CD4-positive, alpha-beta T cell treated with Interleukin-6 at 100 ng/mL for 8 hours (primary cell): ENCODE data around the gene KREMEN1.
"Not testable (repeated sequence)": the region's sequence is repeated elsewhere in the genome, so short reads cannot be mapped to it uniquely, and the experiment has no call there.

ENCODE experiments used
- DNase-seq: peaks from one replicate; pipeline ENCODE4 v3.0.0-alpha.2; 2020; ENCODE audit warnings: mixed read lengths, low spot score

Gene KREMEN1

DNA sequence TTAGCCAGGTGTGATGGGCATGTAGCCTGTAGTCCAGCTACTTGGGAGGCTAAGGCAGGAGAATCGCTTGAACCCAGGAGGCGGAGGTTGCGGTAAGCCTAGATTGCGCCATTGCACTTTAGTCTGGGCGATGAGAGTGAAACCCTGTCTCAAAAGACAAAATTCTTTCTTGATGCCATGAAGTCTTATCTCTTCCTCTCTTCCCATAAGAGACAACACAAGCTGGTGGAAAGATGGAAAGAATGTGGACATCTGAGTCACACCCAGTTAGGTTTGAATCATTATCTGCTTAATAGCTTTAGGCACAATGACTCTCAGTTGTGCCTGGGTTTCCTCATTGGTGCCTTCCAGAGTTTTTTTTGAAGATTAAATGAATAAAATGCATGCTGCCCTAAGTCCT lies 35.3 kb downstream of the KREMEN1 start:
- no peak for DNase-seq

GRCh38 chr22:29109822-29110221 lies 37.0 kb downstream of the KREMEN1 start:
- DNase-seq = no peak

- DNase-seq = no peak
Measured at GRCh38 chr22:29110946-29111345, 38.1 kb downstream of the KREMEN1 start.

DNA sequence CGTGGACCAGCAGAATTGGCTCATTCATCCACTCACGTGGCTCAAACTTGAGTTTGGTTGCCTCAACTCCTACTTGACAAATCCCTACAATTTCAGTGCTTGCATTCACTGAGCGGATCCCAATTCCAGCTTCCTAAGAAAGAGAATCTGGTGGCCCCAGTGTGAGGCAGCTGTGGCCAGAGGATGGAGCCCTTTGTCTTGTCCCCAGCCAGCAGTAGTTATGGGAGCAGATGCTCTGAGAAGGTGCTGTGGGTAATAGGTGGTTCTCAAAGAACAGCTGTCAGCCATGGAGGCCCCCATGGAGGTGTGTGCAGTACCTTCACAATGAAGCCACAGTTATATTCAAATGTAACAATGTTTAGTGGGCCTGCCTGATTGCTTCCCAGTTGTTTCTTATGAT lies 39.3 kb downstream of the KREMEN1 start:
- no peak for DNase-seq

DNA sequence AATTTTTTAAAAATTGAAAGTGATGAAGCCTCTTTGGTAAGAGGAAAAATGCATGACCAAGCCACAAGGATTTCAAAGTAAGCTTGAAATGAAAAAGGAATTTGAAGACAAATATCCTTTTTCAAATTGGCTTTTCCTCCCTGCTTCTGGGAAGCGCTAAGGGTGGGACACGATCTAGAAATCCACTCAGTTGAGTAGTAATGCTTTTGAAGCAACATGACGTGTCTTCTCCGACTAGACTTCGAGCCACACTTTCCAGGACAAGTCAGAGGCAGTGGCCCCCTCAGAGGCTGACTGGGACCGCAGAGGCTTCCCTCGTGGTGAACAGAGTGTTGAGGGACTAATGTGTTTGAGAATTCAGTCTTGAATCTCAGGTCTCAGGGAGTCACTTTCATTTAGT lies 39.8 kb downstream of the KREMEN1 start:
- DNase-seq = no peak

- DNase-seq = no peak
Measured at GRCh38 chr22:29113319-29113718, 40.5 kb downstream of the KREMEN1 start.

DNA sequence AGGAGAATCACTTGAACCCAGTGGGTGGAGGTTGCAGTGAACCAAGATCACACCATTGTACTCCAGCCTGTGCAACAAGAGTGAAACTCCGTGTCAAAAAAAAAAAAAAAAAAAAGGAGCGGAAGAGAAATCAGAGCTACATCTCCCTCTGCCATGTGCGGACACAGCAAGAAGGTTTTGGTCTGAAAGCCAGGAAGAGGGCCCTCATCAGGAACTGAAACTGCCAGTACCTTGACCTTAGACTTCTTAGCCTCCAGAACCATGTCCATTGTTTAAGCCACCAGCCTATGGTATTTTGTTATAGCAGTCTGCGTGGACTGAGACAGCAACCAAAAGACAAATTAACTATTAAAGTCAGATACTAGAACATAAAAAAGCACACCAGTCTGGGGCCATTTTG lies 41.6 kb downstream of the KREMEN1 start:
- no peak for DNase-seq

DNA sequence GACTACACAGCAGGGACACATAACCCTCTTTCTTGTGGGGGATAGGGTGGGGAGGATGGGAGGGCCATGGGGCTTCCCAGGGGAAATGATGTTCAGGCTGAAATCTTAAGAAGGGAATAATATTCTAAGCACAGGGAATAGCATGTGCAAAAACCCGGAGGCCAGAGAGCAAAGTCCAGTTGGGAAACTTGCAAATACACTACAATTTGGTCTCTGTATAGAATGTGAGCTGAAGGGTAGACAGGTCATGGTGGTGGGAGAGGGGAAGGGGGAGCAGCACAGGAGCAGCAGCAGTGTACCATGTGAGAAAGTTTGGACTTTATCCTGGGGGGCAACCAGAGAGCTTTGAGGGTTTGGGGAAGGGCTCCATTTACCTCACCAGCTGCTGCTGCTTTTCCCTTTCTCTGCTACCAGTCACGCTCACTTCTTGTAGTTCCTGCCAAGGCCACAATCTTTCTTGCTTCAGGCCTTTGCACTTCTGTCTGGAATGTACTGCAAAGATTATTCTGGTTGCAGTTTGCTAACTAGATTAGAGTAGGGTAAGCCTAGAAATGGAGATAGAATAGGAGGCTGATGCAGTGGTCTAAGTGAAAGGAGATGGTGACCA lies 43.0 kb downstream of the KREMEN1 start:
- DNase-seq = no peak

DNA sequence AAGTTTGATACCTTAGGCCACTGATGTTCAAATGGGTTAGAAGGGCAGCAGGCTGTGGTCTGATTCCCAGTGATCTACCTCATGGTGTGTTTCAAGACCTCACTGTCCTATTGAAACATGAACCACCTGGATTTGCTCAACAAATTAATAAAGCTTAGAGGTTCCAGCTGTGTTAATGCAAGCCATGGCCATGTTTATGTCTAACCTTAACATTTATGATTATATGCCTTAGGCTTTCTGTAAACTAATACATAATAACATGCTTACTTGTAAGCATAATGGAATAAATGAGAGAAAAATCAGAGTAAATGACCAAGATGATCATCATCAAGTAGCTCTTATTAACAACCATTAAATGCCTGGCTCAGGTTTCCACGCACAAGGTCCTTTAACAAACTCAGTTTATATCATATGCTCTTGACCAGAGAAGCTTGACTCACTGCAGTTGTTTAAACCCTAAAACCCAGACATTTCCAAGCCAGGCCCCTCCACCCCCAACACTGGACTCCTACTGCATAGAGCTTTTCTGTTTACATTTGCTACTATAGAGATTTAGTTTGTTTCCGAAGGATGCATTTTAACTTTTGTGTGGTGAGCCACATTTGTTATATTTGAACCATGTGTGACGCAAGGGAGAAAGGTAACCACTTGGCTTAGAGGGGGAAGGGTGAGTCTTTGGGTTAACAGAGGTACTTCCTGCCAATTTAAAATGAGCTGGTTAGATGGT lies 43.7 kb downstream of the KREMEN1 start:
- no peak for DNase-seq

DNA sequence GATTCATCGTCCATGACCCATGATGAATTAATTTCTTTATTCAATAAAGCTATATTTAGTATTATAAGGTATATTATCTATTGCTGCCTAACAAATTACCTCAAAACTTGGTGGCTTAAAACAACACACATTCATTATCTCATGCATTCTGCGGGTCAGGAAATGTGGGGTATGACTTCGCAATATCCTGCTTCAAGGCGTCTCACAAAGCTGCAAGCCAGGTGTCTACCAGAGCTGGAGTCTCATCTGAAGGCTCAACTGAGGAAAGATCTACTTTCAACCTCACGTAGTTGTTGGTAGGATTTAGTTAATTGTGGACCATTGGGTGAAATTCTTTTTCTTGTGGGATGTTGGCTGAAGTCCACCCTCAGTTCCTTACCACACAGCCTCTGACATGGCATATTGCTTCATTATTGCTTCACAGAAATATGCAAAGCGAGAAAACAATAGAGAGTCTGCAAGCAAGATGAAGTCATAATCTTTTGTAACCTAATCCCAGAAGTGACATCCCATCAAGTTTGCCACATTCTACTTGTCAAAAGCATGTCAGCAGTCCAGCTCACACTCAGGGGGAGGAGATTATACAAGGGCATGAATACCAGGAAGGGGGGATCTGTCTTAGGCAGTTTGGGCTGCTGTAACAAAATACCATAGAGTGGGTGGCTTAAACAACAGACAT lies 45.1 kb downstream of the KREMEN1 start:
- no peak for DNase-seq

GRCh38 chr22:29120098-29120912 lies 47.5 kb downstream of the KREMEN1 start:
- DNase-seq = not testable (repeated sequence)

DNA sequence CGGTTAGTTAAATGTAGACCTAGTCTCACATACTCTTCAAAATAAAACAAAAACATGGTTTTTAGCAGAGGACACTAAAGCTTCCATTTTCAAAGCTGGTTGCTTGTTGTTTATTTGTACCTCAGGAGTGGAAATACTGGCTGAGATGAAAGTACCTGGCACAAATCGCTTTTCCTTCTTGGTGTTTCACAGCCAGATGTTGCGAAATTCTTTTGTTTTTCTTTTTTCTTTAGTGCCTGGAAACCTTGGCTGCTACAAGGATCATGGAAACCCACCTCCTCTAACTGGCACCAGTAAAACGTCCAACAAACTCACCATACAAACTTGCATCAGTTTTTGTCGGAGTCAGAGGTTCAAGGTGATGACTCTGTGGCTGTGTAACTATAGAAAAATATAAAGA lies 48.3 kb downstream of the KREMEN1 start:
- no peak for DNase-seq

DNA sequence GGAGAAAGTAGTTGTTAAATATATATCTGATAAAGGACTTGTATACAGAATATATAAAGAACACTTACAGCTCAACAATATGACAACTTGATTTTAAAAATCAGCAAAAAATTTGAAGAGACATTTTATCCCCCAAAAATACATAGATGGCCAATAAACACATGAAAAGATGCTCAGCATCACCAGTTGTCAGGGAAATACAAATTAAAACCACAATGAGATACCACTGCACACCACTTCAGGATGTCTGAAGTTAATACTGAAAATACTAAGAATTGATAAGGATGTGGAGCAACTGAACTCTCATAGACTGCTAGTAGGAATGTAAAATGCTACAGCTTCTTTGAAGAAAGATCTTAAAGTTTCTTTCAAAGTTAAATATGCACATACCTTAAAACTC lies 49.2 kb downstream of the KREMEN1 start:
- no peak for DNase-seq

- DNase-seq = no peak
Measured at GRCh38 chr22:29124777-29125442, 52.1 kb downstream of the KREMEN1 start.

DNA sequence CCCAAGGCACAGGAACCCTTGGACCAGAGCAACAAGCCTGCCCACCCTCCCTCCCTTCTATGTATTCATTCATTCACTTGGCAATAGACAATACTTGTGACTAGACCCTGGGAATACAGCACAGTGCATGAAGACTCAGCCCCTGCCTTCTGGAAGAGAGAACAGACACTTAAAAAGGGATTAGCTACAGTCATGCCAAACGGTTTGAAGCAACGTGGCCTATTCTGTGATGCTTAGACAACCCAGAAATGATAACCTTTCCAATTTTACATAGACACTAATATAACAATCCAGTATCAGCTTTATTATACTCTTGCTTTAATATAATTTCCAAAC lies 52.6 kb downstream of the KREMEN1 start:
- no peak for DNase-seq

- no peak for DNase-seq
Measured at GRCh38 chr22:29125844-29126243, 53.0 kb downstream of the KREMEN1 start.

GRCh38 chr22:29126670-29127395 lies 54.0 kb downstream of the KREMEN1 start:
- DNase-seq = no peak

DNA sequence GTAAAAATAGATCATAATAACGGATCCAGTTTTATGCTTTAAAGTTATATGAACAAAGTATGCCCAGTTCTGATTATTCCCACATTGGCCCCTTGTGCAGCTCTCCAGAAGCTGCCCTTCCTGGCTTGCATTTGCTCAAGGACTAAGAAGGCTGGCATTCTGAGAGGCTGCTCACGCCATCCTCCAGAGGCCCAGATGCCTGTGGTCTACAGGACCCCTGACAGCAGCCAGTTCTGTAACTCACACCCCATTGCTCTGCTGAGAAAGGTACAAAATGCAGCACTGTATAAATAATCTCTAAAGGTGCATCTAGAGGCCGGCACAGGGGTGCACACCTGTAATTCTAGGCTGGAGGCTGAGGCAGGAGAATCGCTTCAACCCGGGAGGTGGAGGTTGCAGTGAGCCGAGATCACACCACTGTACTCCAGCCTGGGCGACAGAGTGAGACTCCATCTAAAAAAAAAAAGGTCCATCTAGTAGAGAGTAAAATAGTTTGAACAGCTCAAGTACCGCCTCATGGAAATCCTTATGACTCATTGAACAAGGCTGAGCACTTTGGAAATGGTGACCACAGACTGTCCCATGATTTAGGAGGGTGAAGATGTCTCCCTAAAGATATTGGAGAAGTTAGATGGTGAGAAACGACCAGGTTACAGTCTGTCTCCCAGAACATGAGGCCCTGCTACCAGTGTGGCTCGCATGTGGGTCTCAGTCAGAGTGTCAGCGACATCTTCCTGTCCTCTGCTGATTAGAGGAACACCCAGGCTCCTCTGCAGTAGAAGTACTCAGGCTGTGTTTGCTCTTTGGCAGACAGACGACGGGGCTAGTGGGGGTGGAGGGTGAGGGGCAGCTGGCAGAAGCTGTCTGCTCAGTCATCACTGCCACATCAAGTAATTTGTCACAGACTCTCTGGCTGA lies 56.3 kb downstream of the KREMEN1 start:
- no peak for DNase-seq

DNA sequence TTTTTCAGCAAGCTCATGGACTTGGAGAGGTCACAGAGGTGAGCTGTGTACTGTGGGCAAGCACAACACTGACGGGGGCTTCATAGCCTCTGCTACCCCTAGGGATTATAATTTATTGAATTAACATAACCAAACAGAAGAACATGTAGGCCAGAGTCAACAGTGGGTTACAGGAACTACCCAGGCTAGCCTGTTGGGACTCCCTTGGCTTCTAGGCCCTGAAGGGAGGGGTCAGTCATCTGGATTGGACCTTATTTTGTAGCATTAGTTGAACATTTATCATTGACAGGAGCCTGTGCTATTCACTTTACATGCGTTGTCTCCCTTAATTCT lies 56.9 kb downstream of the KREMEN1 start:
- DNase-seq = no peak

DNA sequence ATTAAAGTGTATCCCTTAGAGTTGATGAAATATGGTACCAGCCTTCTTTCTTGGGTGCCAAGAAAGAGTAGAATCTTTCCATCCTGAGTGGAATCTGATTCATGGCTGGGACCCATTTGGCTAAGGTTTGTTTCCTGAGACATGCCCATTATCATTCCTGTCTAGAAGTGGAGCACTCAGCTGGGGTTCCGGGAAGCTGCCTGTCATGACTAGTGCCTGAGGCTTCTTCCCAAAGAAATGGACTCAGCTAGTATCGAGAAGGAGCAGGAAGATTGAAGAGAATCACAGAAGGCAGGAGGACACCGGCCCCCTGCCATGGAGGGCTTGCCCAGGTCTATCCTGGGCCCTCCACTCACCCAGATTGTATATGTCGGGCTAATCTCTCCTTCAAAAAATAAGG lies 57.6 kb downstream of the KREMEN1 start:
- DNase-seq = no peak
